Stomach (tissue), 4 donors: ENCODE data around the gene CREG1.

ENCODE experiments used
- EP300 ChIP-seq: sonication (generic); formaldehyde crosslinking; IDR thresholded peaks from one replicate; pipeline ENCODE4 v1.6.1; 2017; ENCODE audit warnings: antibody characterized with exemption
- POLR2A ChIP-seq, 4 donors: fragments of 450-650 bp; IDR thresholded peaks; one replicate each; pipeline ENCODE4 v1.6.1; 2016; ENCODE audit warnings: antibody characterized with exemption in 4 of 4, control low read depth in 2 of 4, mild to moderate bottlenecking in 1 of 4, moderate library complexity in 1 of 4
- POLR2AphosphoS5 ChIP-seq, 3 donors: sonication (generic); formaldehyde crosslinking; IDR thresholded peaks; one replicate each; pipeline ENCODE4 v1.6.1; 2016; ENCODE audit warnings: antibody characterized with exemption in 3 of 3
- TF ChIP-seq, protein P1 (sequence below), 7 experiments: fragments of 450-650 bp in 4 of 7; fragments of 200-600 bp in 3 of 7; sonication (generic) in 3 of 7; IDR thresholded peaks; one replicate each; pipeline ENCODE4 v1.5.1; 2016 to 2019; ENCODE audit warnings: antibody characterized with exemption in 7 of 7, control low read depth in 2 of 7, mild to moderate bottlenecking in 1 of 7

- TF ChIP-seq POLR2AphosphoS5 (IDR thresholded peaks at IDR 0.05) (no peak), POLR2A (IDR thresholded peaks at IDR 0.05) (no peak), EP300 (no peak)
- TF ChIP-seq, protein P1, sequence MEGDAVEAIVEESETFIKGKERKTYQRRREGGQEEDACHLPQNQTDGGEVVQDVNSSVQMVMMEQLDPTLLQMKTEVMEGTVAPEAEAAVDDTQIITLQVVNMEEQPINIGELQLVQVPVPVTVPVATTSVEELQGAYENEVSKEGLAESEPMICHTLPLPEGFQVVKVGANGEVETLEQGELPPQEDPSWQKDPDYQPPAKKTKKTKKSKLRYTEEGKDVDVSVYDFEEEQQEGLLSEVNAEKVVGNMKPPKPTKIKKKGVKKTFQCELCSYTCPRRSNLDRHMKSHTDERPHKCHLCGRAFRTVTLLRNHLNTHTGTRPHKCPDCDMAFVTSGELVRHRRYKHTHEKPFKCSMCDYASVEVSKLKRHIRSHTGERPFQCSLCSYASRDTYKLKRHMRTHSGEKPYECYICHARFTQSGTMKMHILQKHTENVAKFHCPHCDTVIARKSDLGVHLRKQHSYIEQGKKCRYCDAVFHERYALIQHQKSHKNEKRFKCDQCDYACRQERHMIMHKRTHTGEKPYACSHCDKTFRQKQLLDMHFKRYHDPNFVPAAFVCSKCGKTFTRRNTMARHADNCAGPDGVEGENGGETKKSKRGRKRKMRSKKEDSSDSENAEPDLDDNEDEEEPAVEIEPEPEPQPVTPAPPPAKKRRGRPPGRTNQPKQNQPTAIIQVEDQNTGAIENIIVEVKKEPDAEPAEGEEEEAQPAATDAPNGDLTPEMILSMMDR (IDR thresholded peaks at IDR 0.05), result no peak
Measured at GRCh38 chr1:167546935-167547334, 6.6 kb downstream of the CREG1 start.
